NCI-H2196 (cell line): ENCODE data around the gene DACT2.
"Not testable (repeated sequence)": the region's sequence is repeated elsewhere in the genome, so short reads cannot be mapped to it uniquely, and the experiment has no call there.

Source experiments
- DNase-seq: peaks from one replicate; lab custom pipeline; 2025; ENCODE audit not compliant: unreplicated experiment; lab: John Stamatoyannopoulos, UW

The DACT2 gene

GRCh38 chr6:168267779-168268178 lies 51.8 kb downstream of the DACT2 start:
- not testable (repeated sequence) for DNase-seq

- DNase-seq, result no peak
These were observed 53.5 kb downstream of the DACT2 start for GRCh38 chr6:168265827-168266815.

GRCh38 chr6:168265394-168265793 lies 54.2 kb downstream of the DACT2 start:
- DNase-seq, result no peak

- no peak for DNase-seq
These were observed 54.8 kb downstream of the DACT2 start for GRCh38 chr6:168264593-168265335.

- DNase-seq, result no peak
These were observed 56.1 kb downstream of the DACT2 start for GRCh38 chr6:168263351-168263905.

- DNase-seq, result no peak
These were observed 58.3 kb downstream of the DACT2 start for GRCh38 chr6:168261234-168261633.

- no peak for DNase-seq
These were observed 59.1 kb downstream of the DACT2 start for GRCh38 chr6:168260420-168260987.

- no peak for DNase-seq
These were observed 60.8 kb downstream of the DACT2 start for GRCh38 chr6:168258795-168259194.

GRCh38 chr6:168256940-168257339 lies 62.6 kb downstream of the DACT2 start:
- DNase-seq, result no peak
